ENCODE measurements around the gene RAD23A.

RAD23A gene

GRCh38 chr19:12924621-12925310 lies 20.9 kb upstream of the RAD23A start:
- H3K9ac ChIP-seq (ENCODE audit: low read depth, low read length), result no peak overlapping the region

GRCh38 chr19:12930002-12930645 lies 15.5 kb upstream of the RAD23A start:
- H3K4me1 ChIP-seq (ENCODE audit: control insufficient read depth, insufficient read depth, low read length), result peaks cover 6% of the 10 kb centered on the region
- no peak overlapping the region for H3K4me3 ChIP-seq (ENCODE audit: low read length)
- peaks cover 36% of the 10 kb centered on the region for H3K36me3 ChIP-seq (ENCODE audit: insufficient read depth, low read length)
- no peaks in the 10 kb centered on the region for H3K9me3 ChIP-seq (replicated peaks; ENCODE audit: low read length)
- no peak overlapping the region for H3K9ac ChIP-seq (ENCODE audit: low read depth, low read length)
- no peaks in the 10 kb centered on the region for H3K27me3 ChIP-seq (ENCODE audit: control insufficient read depth, insufficient read depth, low read length)
- H3K4me2 ChIP-seq (ENCODE audit: low read length), result no peak overlapping the region

More at GRCh38 chr19:12924621-12925310, 20.9 kb upstream of the RAD23A start:
- Histone ChIP-seq H3K36me3 (ENCODE audit: insufficient read depth, low read length) (peaks cover 56% of the 10 kb centered on the region), H3K4me2 (ENCODE audit: low read length) (no peak overlapping the region), H3K27me3 (ENCODE audit: control insufficient read depth, insufficient read depth, low read length) (no peaks in the 10 kb centered on the region), H3K9me3 (replicated peaks; ENCODE audit: low read length) (no peaks in the 10 kb centered on the region), H3K4me3 (ENCODE audit: low read length) (no peak overlapping the region), H3K4me1 (ENCODE audit: control insufficient read depth, insufficient read depth, low read length) (no peaks in the 10 kb centered on the region)

GRCh38 chr19:12932392-12933286 lies 13.0 kb upstream of the RAD23A start:
- H3K4me2 ChIP-seq (ENCODE audit: low read length), result peak overlapping the region; percentile 92
- H3K27me3 ChIP-seq (ENCODE audit: control insufficient read depth, insufficient read depth, low read length), result no peaks in the 10 kb centered on the region
- no peaks in the 10 kb centered on the region for H3K9me3 ChIP-seq (replicated peaks; ENCODE audit: low read length)
- peak overlapping the region; percentile 93 for H3K9ac ChIP-seq (ENCODE audit: low read depth, low read length)
- peak overlapping the region; percentile 88 for H3K4me3 ChIP-seq (ENCODE audit: low read length)
- peaks cover 23% of the 10 kb centered on the region for H3K36me3 ChIP-seq (ENCODE audit: insufficient read depth, low read length)
- peaks cover 11% of the 10 kb centered on the region for H3K4me1 ChIP-seq (ENCODE audit: control insufficient read depth, insufficient read depth, low read length)

GRCh38 chr19:12933287-12934072 lies 12.2 kb upstream of the RAD23A start, which contains the start of gene FARSA:
Gene FARSA (minus strand): TSS chr19:12933711. CDS start chr19:12933696, 15 bp downstream.
- Histone ChIP-seq H3K27me3 (ENCODE audit: control insufficient read depth, insufficient read depth, low read length) (no peaks in the 10 kb centered on the region), H3K9ac (ENCODE audit: low read depth, low read length) (peak within 1 kb of the TSS; percentile 93), H3K4me2 (ENCODE audit: low read length) (peak within 1 kb of the TSS; percentile 92), H3K9me3 (replicated peaks; ENCODE audit: low read length) (no peaks in the 10 kb centered on the region), H3K4me1 (ENCODE audit: control insufficient read depth, insufficient read depth, low read length) (peaks cover 16% of the 10 kb centered on the region), H3K36me3 (ENCODE audit: insufficient read depth, low read length) (peaks cover 18% of the 10 kb centered on the region), H3K4me3 (ENCODE audit: low read length) (peak within 1 kb of the TSS; percentile 88)

GRCh38 chr19:12935071-12935470 lies 10.6 kb upstream of the RAD23A start:
- Histone ChIP-seq H3K9me3 (replicated peaks; ENCODE audit: low read length) (no peaks in the 10 kb centered on the region), H3K4me3 (ENCODE audit: low read length) (no peak overlapping the region), H3K4me2 (ENCODE audit: low read length) (no peak overlapping the region), H3K27me3 (ENCODE audit: control insufficient read depth, insufficient read depth, low read length) (no peaks in the 10 kb centered on the region), H3K9ac (ENCODE audit: low read depth, low read length) (no peak overlapping the region), H3K36me3 (ENCODE audit: insufficient read depth, low read length) (peaks cover 21% of the 10 kb centered on the region), H3K4me1 (ENCODE audit: control insufficient read depth, insufficient read depth, low read length) (peaks cover 21% of the 10 kb centered on the region)

GRCh38 chr19:12936582-12936981 lies 9.1 kb upstream of the RAD23A start:
- Histone ChIP-seq H3K4me3 (ENCODE audit: low read length) (no peak overlapping the region), H3K4me2 (ENCODE audit: low read length) (no peak overlapping the region), H3K27me3 (ENCODE audit: control insufficient read depth, insufficient read depth, low read length) (no peaks in the 10 kb centered on the region), H3K4me1 (ENCODE audit: control insufficient read depth, insufficient read depth, low read length) (peaks cover 31% of the 10 kb centered on the region), H3K9me3 (replicated peaks; ENCODE audit: low read length) (no peaks in the 10 kb centered on the region), H3K36me3 (ENCODE audit: insufficient read depth, low read length) (peaks cover 31% of the 10 kb centered on the region), H3K9ac (ENCODE audit: low read depth, low read length) (no peak overlapping the region)

- Histone ChIP-seq H3K4me3 (ENCODE audit: low read length) (peak overlapping the region; percentile 73), H3K9ac (ENCODE audit: low read depth, low read length) (peak overlapping the region; percentile 74), H3K4me1 (ENCODE audit: control insufficient read depth, insufficient read depth, low read length) (peaks cover 33% of the 10 kb centered on the region), H3K9me3 (replicated peaks; ENCODE audit: low read length) (no peaks in the 10 kb centered on the region), H3K27me3 (ENCODE audit: control insufficient read depth, insufficient read depth, low read length) (no peaks in the 10 kb centered on the region), H3K4me2 (ENCODE audit: low read length) (peak overlapping the region; percentile 95), H3K36me3 (ENCODE audit: insufficient read depth, low read length) (peaks cover 38% of the 10 kb centered on the region)
These were observed 8.4 kb upstream of the RAD23A start for GRCh38 chr19:12937093-12937926.

GRCh38 chr19:12937927-12938778 lies 7.5 kb upstream of the RAD23A start, which contains the start of gene CALR:
Gene CALR (plus strand): TSS chr19:12938609. CDS start chr19:12938680, 71 bp downstream.
- Histone ChIP-seq H3K4me1 (ENCODE audit: control insufficient read depth, insufficient read depth, low read length) (peaks cover 29% of the 10 kb centered on the region), H3K27me3 (ENCODE audit: control insufficient read depth, insufficient read depth, low read length) (no peaks in the 10 kb centered on the region), H3K36me3 (ENCODE audit: insufficient read depth, low read length) (peaks cover 46% of the 10 kb centered on the region), H3K4me3 (ENCODE audit: low read length) (peak within 1 kb of the TSS; percentile 99), H3K9me3 (replicated peaks; ENCODE audit: low read length) (no peaks in the 10 kb centered on the region), H3K9ac (ENCODE audit: low read depth, low read length) (peak within 1 kb of the TSS; percentile 99), H3K4me2 (ENCODE audit: low read length) (peak within 1 kb of the TSS; percentile 95)

- H3K9ac ChIP-seq (ENCODE audit: low read depth, low read length), result peak overlapping the region; percentile 99
- peaks cover 53% of the 10 kb centered on the region for H3K36me3 ChIP-seq (ENCODE audit: insufficient read depth, low read length)
- H3K9me3 ChIP-seq (replicated peaks; ENCODE audit: low read length), result no peaks in the 10 kb centered on the region
- peak overlapping the region; percentile 80 for H3K4me2 ChIP-seq (ENCODE audit: low read length)
- H3K27me3 ChIP-seq (ENCODE audit: control insufficient read depth, insufficient read depth, low read length), result no peaks in the 10 kb centered on the region
- peaks cover 35% of the 10 kb centered on the region for H3K4me1 ChIP-seq (ENCODE audit: control insufficient read depth, insufficient read depth, low read length)
- H3K4me3 ChIP-seq (ENCODE audit: low read length), result peak overlapping the region; percentile 99
These were observed 6.7 kb upstream of the RAD23A start for GRCh38 chr19:12938779-12939601.
